HepG2 (cell line): ENCODE measurements around the gene HYAL2. TPM values are rescaled to one million over a fixed set of nuclear protein-coding genes. Genes with fewer than 3 reads are reported as not detected.

Experiments
- BRD4 ChIP-seq: sonication (generic); formaldehyde crosslinking; IDR thresholded peaks from 2 replicates; pipeline ENCODE4 v1.4.0; 2020; ENCODE audit warnings: missing genetic modification reagents
- CREB3 ChIP-seq: sonication (generic); formaldehyde crosslinking; IDR thresholded peaks from 2 replicates; pipeline ENCODE4 v1.5.0; 2020; ENCODE audit warnings: missing genetic modification reagents
- E2F5 ChIP-seq: sonication (generic); formaldehyde crosslinking; conservative IDR thresholded peaks from 2 replicates; pipeline ENCODE4 v1.4.0; 2020; ENCODE audit warnings: missing genetic modification reagents
- FLYWCH1 ChIP-seq: sonication (generic); formaldehyde crosslinking; IDR thresholded peaks from 2 replicates; pipeline ENCODE4 v1.8.1; 2023; ENCODE audit warnings: mild to moderate bottlenecking, missing genetic modification reagents
- JUND ChIP-seq: sonication (generic); formaldehyde crosslinking; IDR thresholded peaks from 2 replicates; pipeline ENCODE4 v1.8.0; 2022; ENCODE audit warnings: mild to moderate bottlenecking, missing genetic modification reagents
- KIAA2018 ChIP-seq: sonication (generic); formaldehyde crosslinking; IDR thresholded peaks from 2 replicates; pipeline ENCODE4 v1.5.0; 2020; ENCODE audit warnings: mild to moderate bottlenecking, missing genetic modification reagents, borderline replicate concordance
- NCOR1 ChIP-seq: fragments of 200-600 bp; sonication (generic); IDR thresholded peaks from 2 replicates; pipeline ENCODE4 v1.7.0; 2017; ENCODE audit warnings: antibody characterized with exemption, low read length, borderline replicate concordance
- PHF21A ChIP-seq: sonication (generic); formaldehyde crosslinking; IDR thresholded peaks from 2 replicates; pipeline ENCODE4 v1.5.0; 2020; ENCODE audit warnings: mild to moderate bottlenecking, missing genetic modification reagents
- POLR2G ChIP-seq: fragments of 200-400 bp; formaldehyde crosslinking; IDR thresholded peaks from 2 replicates; pipeline ENCODE4 v1.6.1; 2018; ENCODE audit warnings: mild to moderate bottlenecking, low read depth, low read length, moderate library complexity
- ZNF496 ChIP-seq: sonication (generic); formaldehyde crosslinking; IDR thresholded peaks from 2 replicates; pipeline ENCODE4 v1.8.1; 2023; ENCODE audit warnings: mild to moderate bottlenecking, moderate library complexity, missing genetic modification reagents; ENCODE audit not compliant: insufficient replicate concordance
- ZNF530 ChIP-seq: sonication (generic); formaldehyde crosslinking; IDR thresholded peaks from 2 replicates; pipeline ENCODE4 v1.5.0; 2020; ENCODE audit warnings: low read depth, mild to moderate bottlenecking, missing genetic modification reagents
- ZNF567 ChIP-seq: sonication (generic); formaldehyde crosslinking; IDR thresholded peaks from 2 replicates; pipeline ENCODE4 v1.8.1; 2023; ENCODE audit warnings: mild to moderate bottlenecking, missing genetic modification reagents, borderline replicate concordance
- ZNF737 ChIP-seq: sonication (generic); formaldehyde crosslinking; IDR thresholded peaks from 2 replicates; pipeline ENCODE4 v1.5.0; 2020; ENCODE audit warnings: missing genetic modification reagents, mild to moderate bottlenecking, borderline replicate concordance
- ZNF83 ChIP-seq: sonication (generic); formaldehyde crosslinking; IDR thresholded peaks from 2 replicates; pipeline ENCODE4 v1.4.0; 2020; ENCODE audit warnings: missing genetic modification reagents, mild to moderate bottlenecking, borderline replicate concordance
- polyA plus RNA-seq, 8 experiments: library from polyadenylated mRNA; depleted of rRNA in 3 of 8; stranded (reverse) in 7 of 8; unstranded in 1 of 8; fragments of >200 nt; fragmentation: Illumina TruSeq in 4 of 8; extraction: Trizol in 4 of 8; gene quantifications; 2 replicates each; pipeline versions ENCODE4 v1.2.1 to v1.2.3, GENCODE V29; 2011 to 2016; ENCODE audit warnings: low read depth in 4 of 8, missing spikeins in 1 of 8, mixed read lengths in 1 of 8; ENCODE audit not compliant: insufficient read depth in 1 of 8
- total RNA-seq, 5 experiments: library from RNA; depleted of rRNA; stranded (reverse); fragments of >200 nt; fragmentation: Illumina TruSeq; extraction: Trizol; gene quantifications; 2 replicates each; pipeline ENCODE4 v1.2.3, GENCODE V29; 2016; ENCODE audit warnings: low read depth in 1 of 5
- TF ChIP-seq, protein P1 (sequence below): sonication (generic); formaldehyde crosslinking; IDR thresholded peaks from 2 replicates; pipeline ENCODE4 v1.4.0; 2020; ENCODE audit warnings: missing genetic modification reagents, mild to moderate bottlenecking, borderline replicate concordance

HYAL2 gene
- total and polyA plus RNA-seq, 2 of the 13 experiments (the other 11 are each of a cell fraction or from before 2014, with no cell fraction given) = 76.2 to 102 TPM

DNA sequence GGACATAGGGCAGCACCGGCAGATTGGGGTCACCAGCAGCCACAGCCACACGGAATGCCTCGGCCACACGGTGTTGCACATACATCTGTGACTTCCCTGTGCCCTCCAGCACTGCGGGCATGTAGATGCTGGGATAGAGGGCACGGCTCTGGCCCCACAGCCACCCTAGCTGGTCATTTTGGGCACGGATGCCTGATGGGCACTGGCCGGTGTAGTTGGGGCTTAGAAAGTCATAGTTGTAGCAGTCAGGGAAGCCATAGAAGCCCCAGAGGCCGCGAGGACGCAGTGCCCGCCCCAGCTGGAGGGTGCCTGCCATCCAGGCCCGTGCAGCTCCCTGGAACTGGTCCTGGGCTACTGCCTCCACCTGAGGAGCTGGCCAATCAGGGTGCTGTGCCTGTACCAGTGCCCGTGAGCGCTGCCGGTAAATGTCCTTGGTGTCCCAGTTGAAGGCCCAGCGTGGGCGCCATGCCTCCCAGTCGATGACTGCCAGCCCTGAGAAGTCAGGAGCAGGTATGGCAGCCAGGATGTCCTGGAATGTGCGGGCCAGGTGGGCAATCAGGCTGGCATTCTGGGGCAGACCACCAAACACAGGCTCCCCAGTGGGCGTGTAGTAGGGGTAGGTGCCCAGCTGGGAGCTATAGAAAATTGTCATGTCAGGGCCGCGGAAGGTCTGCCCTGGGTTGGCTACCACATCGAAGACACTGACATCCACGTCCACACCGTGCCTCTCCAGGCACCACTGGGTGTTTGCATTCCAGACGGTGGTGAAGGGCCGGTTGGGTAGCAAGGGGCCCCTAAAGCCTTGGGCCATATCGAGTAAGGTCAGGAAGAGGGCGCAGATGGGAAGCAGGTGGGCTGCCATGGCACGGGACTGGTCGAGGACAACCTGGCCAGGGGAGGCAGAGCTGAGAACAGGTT lies 20.2 kb downstream of the HYAL2 start (continued):
- peak; percentile 73; the same call in 1 of the 2 replicates for TF ChIP-seq ZNF737 (CRISPR knock-in tag)
- TF ChIP-seq, protein P1, sequence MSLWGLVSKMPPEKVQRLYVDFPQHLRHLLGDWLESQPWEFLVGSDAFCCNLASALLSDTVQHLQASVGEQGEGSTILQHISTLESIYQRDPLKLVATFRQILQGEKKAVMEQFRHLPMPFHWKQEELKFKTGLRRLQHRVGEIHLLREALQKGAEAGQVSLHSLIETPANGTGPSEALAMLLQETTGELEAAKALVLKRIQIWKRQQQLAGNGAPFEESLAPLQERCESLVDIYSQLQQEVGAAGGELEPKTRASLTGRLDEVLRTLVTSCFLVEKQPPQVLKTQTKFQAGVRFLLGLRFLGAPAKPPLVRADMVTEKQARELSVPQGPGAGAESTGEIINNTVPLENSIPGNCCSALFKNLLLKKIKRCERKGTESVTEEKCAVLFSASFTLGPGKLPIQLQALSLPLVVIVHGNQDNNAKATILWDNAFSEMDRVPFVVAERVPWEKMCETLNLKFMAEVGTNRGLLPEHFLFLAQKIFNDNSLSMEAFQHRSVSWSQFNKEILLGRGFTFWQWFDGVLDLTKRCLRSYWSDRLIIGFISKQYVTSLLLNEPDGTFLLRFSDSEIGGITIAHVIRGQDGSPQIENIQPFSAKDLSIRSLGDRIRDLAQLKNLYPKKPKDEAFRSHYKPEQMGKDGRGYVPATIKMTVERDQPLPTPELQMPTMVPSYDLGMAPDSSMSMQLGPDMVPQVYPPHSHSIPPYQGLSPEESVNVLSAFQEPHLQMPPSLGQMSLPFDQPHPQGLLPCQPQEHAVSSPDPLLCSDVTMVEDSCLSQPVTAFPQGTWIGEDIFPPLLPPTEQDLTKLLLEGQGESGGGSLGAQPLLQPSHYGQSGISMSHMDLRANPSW (CRISPR knock-in tag) = no peak
- no peak for TF ChIP-seq ZNF83 (CRISPR knock-in tag)
- TF ChIP-seq NCOR1 = no peak
- no peak for TF ChIP-seq ZNF567
- TF ChIP-seq POLR2G = no peak; the same call in 1 of the 2 replicates
- 0 out of 2 replicates have a peak, but pooled peaks have one; percentile 26 for TF ChIP-seq BRD4 (CRISPR knock-in tag)
- no peak for TF ChIP-seq E2F5 (CRISPR knock-in tag)
- no peak for TF ChIP-seq ZNF496 (CRISPR knock-in tag)
- TF ChIP-seq JUND = no peak
- TF ChIP-seq CREB3 = no peak
- TF ChIP-seq PHF21A (CRISPR knock-in tag) = no peak
- no peak for TF ChIP-seq KIAA2018 (CRISPR knock-in tag)
- TF ChIP-seq ZNF530 (CRISPR knock-in tag) = no peak; the same call in 1 of the 2 replicates
- no peak for TF ChIP-seq FLYWCH1 (CRISPR knock-in tag)
